ENCODE results near the gene HAAO. TPM values are rescaled to one million over a fixed set of nuclear protein-coding genes. Genes with fewer than 3 reads are reported as not detected.

HAAO gene
- total RNA-seq, 8 experiments from 2014 or later: 0.41 to 2.2 (median 1.5) TPM; not detected in 1

DNA sequence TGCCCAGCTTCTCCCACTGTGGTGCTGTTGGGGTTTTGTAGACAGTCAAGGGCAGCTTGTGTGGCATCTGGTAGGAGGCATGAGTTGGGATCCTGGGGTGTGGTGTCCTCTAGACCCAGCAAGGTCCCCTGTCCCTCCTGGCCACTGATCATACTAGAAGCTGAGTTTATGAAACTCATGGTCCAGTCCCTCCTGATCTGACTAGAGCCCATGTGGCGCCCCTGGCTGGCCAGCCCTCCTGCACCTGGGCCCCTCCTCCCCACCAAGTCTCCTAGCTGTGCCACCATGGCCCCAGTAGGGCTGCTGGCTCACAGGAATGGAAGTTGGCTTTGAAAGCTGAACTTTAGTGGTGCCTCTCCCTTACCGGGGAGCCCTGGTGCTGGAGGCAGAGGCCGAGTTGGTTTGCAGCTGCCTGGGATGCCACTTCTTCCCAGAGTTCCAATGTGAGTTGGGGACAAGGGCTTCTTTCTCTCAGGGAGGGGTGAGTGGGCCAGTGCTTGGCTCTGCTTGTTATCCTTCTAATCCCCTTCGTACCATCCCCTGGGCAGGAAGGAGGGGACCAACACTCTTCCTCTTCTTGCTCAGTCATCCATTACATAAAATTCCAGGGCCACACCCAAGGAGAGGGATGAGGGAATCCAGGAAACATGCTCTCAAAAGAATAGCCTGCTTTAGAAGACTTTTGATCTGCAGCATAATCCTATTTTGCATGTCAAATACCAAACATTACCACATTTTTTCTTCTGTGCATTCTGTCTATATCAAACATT, 37.5 kb upstream of the HAAO start:
- in situ Hi-C loops (cut with MboI; ENCODE audit: low pct_unique_long_range_greater_than_20kb in 2 of 9, low sequenced_read_pairs in 9 of 9, unreplicated experiment in 9 of 9): loop anchor here (10.0 to 25.0 kb wide), 6 partner anchors 107 to 707 kb away; partner anchors contain the start of gene ZFP36L2 (in 6 of the 9)
- ATAC-seq (replicated peaks in 6 of 8): peak in 3 of 8 experiments; percentile 7 to 68 (median 39)
- no peak overlapping the region for H3K4me3 ChIP-seq
- H3K27ac ChIP-seq: no peak overlapping the region
- 63 to 90% (median 73%) methylated on average over 2 to 3 of the region's 4 CpGs; no CpG with 5 or more reads in 7 of the 10 experiments for WGBS, 10 experiments
- peaks cover 0 to 3% of the 10 kb centered on the region in 2 donors for H3K4me1 ChIP-seq (replicated peaks in 1 of 2)

DNA sequence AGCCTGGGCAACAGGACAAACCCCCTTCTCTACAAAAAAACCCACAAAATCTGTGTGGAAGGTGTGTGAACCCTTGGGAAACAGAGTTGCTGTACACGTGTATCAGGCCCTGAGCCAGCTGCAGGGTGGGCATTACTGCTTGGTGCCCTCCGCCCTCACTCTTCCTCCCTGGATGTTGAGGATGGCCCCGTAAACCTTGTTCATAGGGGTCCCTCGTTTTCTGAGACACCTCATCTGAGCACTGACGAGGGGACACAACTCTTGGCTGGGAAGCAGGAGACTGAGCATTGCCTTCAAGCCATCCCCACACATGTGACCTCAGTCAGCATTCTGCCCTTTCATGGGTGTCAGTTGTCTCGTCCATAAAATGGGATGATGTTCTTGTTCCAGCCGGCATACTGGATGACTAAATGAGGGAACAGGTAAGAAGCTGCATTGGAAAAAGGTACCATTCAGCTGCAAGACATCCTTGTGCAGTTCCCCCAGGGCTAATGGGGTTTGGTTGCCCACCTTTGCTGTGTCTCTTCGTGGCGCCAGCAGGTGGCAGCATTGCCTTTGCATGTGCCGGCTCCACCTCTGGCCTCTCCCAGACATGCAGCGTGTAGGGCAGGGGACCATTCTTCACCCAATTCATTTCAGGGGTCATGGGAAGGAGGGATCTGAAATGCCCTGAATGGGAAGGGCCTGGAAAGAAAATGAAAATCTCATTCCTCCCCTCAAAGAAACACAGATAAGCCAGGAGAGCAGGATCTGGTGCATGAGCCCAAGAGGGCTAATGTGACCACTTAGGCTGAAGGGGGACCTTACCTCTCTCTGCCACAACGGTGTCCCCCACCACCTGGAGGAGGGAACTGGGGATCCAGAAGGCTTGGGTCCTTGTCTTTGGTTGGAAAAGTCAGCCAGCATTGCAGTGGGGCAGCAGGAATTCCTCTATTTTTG, 36.4 kb upstream of the HAAO start:
- in situ Hi-C loops (cut with MboI; ENCODE audit: low pct_unique_long_range_greater_than_20kb in 2 of 9, low sequenced_read_pairs in 9 of 9, unreplicated experiment in 9 of 9): loop anchor here (10.0 to 25.0 kb wide), 6 partner anchors 109 to 709 kb away; partner anchors contain the start of gene ZFP36L2 (in 6 of the 9)
- Histone ChIP-seq H3K27ac (no peak overlapping the region), H3K4me1 (replicated peaks in 1 of 2) (peaks cover 0 to 3% of the 10 kb centered on the region in 2 donors), H3K4me3 (no peak overlapping the region)
- ATAC-seq (replicated peaks in 6 of 8): peak; percentile 63 to 88 (median 80)
- 0 to 83% (median 35%) methylated on average over 1 to 7 of the region's 12 CpGs for WGBS, 10 experiments

DNA sequence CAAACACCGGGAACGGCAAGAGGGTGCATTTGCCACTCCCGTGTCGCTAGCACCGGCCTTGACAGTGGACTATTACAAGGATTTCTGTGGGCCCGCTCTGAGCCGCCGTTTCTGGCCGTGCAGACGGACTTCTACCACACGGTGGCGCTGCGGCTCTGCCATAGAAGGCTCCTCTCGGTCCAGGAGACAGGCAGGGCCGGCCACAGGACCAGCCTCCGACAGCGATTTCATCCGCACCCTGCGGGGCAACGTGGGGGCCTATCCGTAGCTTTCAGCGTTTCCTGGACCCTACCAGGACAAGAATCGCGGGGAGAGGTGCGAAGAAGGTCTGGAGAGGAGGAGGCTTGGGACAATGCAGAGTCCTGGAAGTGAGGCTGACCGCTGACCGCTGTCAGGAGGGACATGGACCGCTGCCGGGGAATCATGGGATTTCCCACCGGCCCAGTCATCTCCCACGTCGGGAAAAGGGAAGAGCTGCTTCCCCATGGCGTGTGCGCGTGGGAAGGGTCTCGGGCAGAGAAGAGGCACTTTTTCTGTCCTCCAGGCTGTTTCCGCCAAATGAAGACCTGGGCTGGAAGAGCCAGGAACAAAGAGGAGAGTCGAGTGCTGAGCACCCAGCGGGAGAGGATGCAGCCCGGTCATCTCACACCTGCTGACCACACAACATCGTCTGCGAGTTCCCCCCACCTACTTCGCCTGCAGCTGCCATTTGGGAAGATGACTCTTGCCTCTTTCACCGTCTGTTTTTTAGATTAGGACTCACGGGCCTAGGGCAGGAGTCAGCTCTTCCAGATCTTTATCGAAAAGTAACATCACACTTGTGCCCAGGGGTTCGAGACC, 35.5 kb upstream of the HAAO start:
- 0 to 91% (median 40%) methylated on average over 3 to 29 of the region's 47 CpGs; no CpG with 5 or more reads in 1 of the 10 experiments for WGBS, 10 experiments
- no peak overlapping the region for H3K27ac ChIP-seq
- peak; percentile 80 to 97 (median 95) for ATAC-seq (replicated peaks in 6 of 8)
- peak overlapping the region in 1 of 5 donors; percentile 16 for H3K4me3 ChIP-seq
- in situ Hi-C loops (cut with MboI; ENCODE audit: low pct_unique_long_range_greater_than_20kb in 2 of 9, low sequenced_read_pairs in 9 of 9, unreplicated experiment in 9 of 9): loop anchor here (10.0 to 25.0 kb wide), 6 partner anchors 109 to 709 kb away; partner anchors contain the start of gene ZFP36L2 (in 6 of the 9)
- H3K4me1 ChIP-seq (replicated peaks in 1 of 2): peaks cover 0 to 3% of the 10 kb centered on the region in 2 donors

DNA sequence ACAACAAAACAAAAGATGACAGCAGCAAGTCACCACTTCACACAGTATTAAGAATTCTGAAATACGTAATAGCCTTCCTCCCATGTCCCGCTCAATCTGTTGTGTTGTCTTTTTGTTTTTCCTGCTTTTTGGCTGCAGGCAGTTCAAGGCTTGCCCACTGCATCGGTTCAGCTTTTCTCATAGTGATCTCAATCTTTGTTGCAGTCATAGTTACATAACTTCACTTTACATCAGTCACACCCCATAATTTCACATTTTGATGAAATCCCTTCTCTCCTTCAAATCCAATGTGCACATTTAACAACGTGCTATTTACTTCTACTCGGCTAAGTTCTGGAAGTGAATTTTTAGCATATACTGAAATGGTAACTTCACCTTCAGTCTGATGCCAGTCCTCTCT, 33.8 kb upstream of the HAAO start:
- ATAC-seq (replicated peaks in 6 of 8): no peak
- 11 to 93% (median 78%) methylated on average over 3 to 5 of the region's 5 CpGs for WGBS, 10 experiments
- Histone ChIP-seq H3K27ac (no peak overlapping the region), H3K4me1 (replicated peaks in 1 of 2) (peaks cover 0 to 3% of the 10 kb centered on the region in 2 donors), H3K4me3 (no peak overlapping the region)
- in situ Hi-C loops (cut with MboI; ENCODE audit: low pct_unique_long_range_greater_than_20kb in 2 of 9, low sequenced_read_pairs in 9 of 9, unreplicated experiment in 9 of 9): loop anchor here (10.0 to 25.0 kb wide), 6 partner anchors 111 to 711 kb away; partner anchors contain the start of gene ZFP36L2 (in 6 of the 9)

DNA sequence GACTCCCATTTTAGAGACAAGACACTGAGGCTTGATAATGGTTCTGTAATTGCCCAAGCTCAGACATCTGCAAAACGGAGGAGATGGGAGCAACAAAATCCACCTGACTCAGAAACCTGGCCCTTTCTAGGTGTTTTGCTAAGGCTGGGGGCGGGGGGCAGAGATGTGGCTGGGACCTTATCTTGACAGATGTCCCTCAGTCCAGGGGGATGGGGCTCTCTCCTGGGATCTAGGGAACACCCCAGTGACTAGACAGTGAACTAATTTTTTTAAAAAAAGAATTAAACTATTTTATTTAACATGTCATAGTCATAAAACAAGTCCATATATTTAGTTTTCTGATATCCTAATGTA, 32.0 kb upstream of the HAAO start:
- 50 to 71% (median 58%) methylated on average over 1 of the region's 2 CpGs; no CpG with 5 or more reads in 6 of the 10 experiments for WGBS, 10 experiments
- no peak for ATAC-seq (replicated peaks in 6 of 8)
- peaks cover 0 to 3% of the 10 kb centered on the region in 2 donors for H3K4me1 ChIP-seq (replicated peaks in 1 of 2)

DNA sequence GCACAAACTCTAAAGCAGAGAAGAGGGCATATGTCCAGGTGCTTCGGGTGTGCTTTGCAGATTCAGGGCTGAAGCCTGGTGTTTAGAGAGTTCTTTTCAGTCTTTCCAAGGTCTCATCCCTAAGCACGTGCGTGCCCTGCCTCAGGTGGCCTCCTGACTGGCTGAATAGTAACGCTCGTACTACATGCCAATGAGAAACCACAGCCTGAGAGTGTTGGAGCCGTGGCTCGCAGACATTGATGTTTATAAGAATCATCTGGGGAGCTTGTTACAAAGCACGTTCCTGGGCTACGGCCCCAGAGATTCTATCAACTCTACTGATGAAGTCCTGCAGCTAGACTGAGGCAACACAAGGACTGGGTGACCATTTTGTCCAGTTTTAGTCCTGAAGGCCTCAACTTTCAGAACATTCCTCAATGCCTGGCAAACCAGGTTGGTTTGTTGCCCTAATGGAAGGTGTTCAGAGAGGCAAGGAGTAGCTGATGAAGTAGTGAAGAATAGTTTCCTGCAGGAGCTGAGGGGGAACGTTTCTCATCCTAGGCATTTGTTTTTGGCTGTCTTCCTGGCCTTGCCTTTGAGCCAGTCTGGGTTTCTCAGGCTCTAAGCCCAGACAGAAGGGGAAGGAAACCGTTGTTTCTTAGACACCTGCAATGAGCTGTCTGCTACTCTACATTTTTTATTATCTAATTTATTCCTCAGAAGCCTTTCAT, 31.5 kb upstream of the HAAO start:
- Histone ChIP-seq H3K4me1 (replicated peaks in 1 of 2) (no peaks in the 10 kb centered on the region), H3K27ac (no peak overlapping the region), H3K4me3 (no peak overlapping the region)
- WGBS, 10 experiments: 28 to 86% (median 67%) methylated on average over 3 to 9 of the region's 11 CpGs; no CpG with 5 or more reads in 4 of the 10 experiments
- ATAC-seq (replicated peaks in 6 of 8): no peak
- in situ Hi-C loops (cut with MboI; ENCODE audit: low pct_unique_long_range_greater_than_20kb in 2 of 9, low sequenced_read_pairs in 9 of 9, unreplicated experiment in 9 of 9): loop anchor here in 2 of 9 experiments (10.0 kb wide), 2 partner anchors 411 to 661 kb away; no protein-coding TSS in a partner anchor

More for the DNA sequence above, 32.0 kb upstream of the HAAO start:
- no peak overlapping the region for H3K4me3 ChIP-seq
- in situ Hi-C loops (cut with MboI; ENCODE audit: low pct_unique_long_range_greater_than_20kb in 2 of 9, low sequenced_read_pairs in 9 of 9, unreplicated experiment in 9 of 9): loop anchor here in 2 of 9 experiments (10.0 kb wide), 2 partner anchors 410 to 660 kb away; no protein-coding TSS in a partner anchor
- H3K27ac ChIP-seq: no peak overlapping the region

DNA sequence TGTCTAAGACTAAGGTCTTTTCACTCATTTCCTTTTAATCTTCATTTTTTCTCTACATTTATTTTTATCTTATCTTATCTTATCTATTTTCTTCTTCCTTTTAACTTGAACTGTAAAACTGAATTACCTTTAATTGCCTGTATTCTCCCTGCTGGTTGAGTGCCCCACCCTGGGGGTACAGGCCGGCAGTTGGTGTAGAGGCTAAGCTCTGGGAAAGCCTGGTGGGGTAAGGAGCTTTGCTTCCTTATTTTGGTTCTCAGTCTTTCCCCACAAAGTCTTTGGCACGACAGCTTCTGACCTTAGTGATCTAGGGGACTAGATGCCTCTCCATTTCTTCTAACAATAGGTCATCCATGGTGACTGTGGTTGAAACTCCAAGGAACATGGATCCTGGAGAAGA, 26.8 kb upstream of the HAAO start:
- no peak for ATAC-seq (replicated peaks in 6 of 8)
- in situ Hi-C loops (cut with MboI; ENCODE audit: low pct_unique_long_range_greater_than_20kb in 2 of 9, low sequenced_read_pairs in 9 of 9, unreplicated experiment in 9 of 9): no loop called here
- Histone ChIP-seq H3K4me3 (no peak overlapping the region), H3K27ac (no peak overlapping the region), H3K4me1 (replicated peaks in 1 of 2) (no peaks in the 10 kb centered on the region)
- WGBS, 10 experiments: 20 to 100% (median 86%) methylated on average over 1 to 2 of the region's 2 CpGs

DNA sequence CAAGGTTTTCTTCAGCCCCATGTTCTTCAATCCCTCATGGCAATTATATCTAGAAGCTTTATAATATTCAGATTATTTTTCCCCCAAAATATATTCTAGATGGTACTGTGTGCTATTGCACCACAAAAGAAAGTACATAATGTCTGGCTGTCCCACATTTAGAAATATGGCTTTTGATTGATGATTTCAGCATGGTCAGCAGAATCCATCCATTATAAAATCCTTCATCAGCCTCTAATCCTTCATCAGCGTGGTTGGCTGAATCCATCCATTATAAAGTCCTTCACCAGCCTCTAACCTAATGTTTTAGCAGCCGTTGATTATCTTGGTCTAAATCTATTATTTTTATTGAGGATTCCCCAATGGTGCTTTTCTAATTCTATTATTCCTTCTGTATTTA, 23.3 kb upstream of the HAAO start:
- H3K4me1 ChIP-seq (replicated peaks in 1 of 2): peaks cover 0 to 6% of the 10 kb centered on the region in 2 donors
- no peak overlapping the region for H3K4me3 ChIP-seq
- no peak overlapping the region for H3K27ac ChIP-seq
- ATAC-seq (replicated peaks in 6 of 8): no peak
- in situ Hi-C loops (cut with MboI; ENCODE audit: low pct_unique_long_range_greater_than_20kb in 2 of 9, low sequenced_read_pairs in 9 of 9, unreplicated experiment in 9 of 9): no loop called here
- 12 to 100% (median 64%) methylated on average over 1 to 2 of the region's 2 CpGs for WGBS, 10 experiments

DNA sequence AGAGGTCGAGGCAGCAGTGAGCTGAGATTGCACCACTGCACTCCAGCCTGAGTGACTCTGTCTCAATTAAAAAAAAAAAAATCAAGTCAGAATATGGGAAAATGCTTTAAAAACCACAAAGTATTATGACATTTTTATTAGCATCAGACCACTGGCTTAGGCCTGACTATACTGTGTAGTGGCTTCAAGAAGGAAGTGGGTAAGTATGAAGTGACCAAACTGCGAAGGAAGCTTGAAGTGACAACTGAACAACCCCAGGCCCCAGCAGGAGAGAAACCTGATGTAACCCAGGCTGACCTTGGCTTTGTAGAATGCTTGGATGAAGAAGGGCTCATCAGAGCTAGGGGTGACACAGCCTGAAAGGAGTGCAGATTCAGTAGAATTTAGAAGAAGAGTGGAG, 21.4 kb upstream of the HAAO start:
- H3K27ac ChIP-seq: no peak overlapping the region
- in situ Hi-C loops (cut with MboI; ENCODE audit: low pct_unique_long_range_greater_than_20kb in 2 of 9, low sequenced_read_pairs in 9 of 9, unreplicated experiment in 9 of 9): no loop called here
- H3K4me3 ChIP-seq: no peak overlapping the region
- H3K4me1 ChIP-seq (replicated peaks in 1 of 2): peaks cover 6% of the 10 kb centered on the region in 2 donors
- WGBS, 10 experiments: 60 to 100% (median 100%) methylated on average over 1 to 2 of the region's 2 CpGs; no CpG with 5 or more reads in 2 of the 10 experiments
- ATAC-seq (replicated peaks in 6 of 8): no peak

DNA sequence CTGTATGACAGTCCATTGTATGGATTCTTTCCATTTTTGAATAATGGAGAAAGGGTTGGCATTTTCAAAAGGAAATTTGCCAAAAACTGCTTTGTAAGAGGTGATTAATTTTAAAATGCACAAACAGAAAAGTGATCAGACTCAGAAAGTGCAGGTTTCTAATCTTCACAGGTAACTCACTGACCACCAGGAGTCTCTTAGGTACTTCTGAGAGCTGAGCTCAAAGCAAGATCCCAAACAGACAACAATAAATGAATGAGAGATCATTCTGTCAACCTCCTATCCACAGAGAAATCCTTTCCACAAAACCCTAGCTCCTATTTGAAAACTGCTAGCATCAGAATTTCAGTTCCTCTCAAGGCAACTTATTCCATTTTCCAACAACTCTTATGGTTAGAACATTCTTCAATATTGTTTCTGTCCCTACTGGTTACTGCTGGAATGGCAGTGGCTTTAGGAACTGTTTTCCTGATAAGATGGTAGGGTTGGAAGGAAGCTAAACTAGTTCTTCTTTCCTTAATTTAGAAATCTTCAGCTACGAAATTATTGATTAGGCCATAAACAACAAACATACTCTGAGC, 20.6 kb upstream of the HAAO start:
- Histone ChIP-seq H3K4me1 (replicated peaks in 1 of 2) (peaks cover 6% of the 10 kb centered on the region in 2 donors), H3K4me3 (no peak overlapping the region), H3K27ac (no peak overlapping the region)
- no peak for ATAC-seq (replicated peaks in 6 of 8)
- 50 to 100% (median 62%) methylated on average over 1 of the region's 1 CpG; no CpG with 5 or more reads in 6 of the 10 experiments for WGBS, 10 experiments
- in situ Hi-C loops (cut with MboI; ENCODE audit: low pct_unique_long_range_greater_than_20kb in 2 of 9, low sequenced_read_pairs in 9 of 9, unreplicated experiment in 9 of 9): no loop called here

Measured in motor neuron (in vitro differentiated cells).